Left renal pelvis (tissue), 4 donors: Measurements from ENCODE around the gene PARVA. TPM values are rescaled to one million over a fixed set of nuclear protein-coding genes. Genes with fewer than 3 reads are reported as not detected.

Source experiments
- DNase-seq, 4 donors: peaks; one replicate each; pipeline ENCODE4 v3.0.0-alpha.2; 2013; ENCODE audit warnings: low read depth in 4 of 4, low spot score in 3 of 4
- polyA plus RNA-seq, 4 donors: library from polyadenylated mRNA; unstranded; fragments of 120-200 nt; gene quantifications; one replicate each; pipeline ENCODE4 v1.2.1, GENCODE V29; 2013; ENCODE audit not compliant: insufficient read length in 4 of 4

The PARVA gene
- polyA plus RNA-seq, 4 donors, result 110 to 170 (median 123) TPM

DNA sequence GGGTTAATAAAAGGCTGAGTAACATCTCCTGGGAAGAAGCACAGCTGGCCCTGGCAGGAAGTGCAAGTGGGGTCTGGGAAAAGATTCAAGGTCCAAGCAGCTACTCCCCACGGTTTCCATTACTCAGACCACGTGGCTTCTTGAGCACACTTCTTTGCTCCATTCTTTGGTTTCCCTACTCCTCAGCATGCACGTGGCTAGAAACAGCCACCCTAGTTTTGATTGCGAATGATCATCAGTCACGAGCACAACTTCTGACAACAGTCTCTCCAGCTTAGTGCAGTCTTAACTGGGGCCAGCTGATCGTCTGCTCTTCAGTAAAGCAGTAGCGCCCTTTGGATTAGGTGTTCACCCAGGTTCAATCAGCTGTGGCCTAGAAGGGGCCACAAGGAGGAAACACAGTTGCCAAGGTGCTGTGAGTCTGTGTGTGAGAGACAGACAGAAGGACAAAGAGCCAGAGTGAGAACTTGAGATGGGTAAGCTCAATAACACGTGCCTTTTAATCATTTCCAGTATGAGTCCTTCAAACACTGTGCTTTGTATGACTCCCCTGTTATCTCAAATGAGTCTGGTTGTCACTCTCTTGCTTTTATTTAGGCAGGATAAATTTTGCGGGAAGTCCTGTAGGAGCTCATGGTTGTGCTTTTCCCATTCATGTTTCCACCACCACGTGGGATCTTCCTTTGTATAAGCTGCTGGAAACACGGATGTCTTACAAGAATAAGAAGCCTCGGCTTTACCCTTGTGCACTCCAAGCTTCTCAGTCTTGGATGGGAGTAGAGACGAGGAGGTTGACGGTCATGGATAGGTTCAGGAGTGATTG lies 901 bp upstream of the PARVA start:
- no peak for DNase-seq

DNA sequence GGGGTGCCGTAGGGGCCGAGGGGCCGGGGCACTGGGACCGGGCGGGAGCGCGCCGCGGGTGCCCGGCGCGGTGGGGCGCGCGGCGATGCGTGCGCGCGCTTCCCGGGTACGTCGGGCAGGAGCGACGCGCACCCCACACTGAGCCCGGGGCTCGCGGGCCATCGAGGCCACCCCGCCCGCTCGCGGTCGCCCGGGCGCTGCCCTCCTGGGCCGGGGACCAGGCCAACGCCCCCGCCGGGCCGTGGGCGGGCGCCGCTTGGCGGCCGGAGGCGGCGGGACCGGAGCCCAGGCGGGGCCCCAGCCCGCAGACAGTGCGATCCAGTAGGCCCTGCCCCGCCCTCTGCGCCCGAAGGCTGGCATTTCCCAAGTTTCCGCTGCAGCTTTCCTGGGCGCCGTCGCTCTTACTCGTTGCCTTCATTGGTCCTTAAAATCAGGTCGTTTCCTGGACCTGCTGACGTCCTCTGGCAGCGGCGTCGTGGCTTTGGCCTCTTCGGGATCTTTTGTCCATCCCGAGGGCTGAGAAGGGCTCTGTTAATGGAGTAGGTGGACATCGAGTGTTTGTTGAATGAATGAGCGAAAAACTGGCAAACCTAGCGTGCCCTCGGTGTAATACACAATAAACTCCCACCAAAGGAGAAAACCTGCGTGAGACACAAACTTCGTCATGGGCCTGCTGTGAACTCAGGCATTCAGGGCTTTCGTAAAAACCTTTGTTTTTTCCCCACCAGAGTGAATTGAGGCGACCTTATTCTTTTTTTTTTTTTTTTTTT lies 638 bp downstream of the PARVA start:
- DNase-seq, result peak in 3 of 4 donors; percentile 44 to 58 (median 52)

DNA sequence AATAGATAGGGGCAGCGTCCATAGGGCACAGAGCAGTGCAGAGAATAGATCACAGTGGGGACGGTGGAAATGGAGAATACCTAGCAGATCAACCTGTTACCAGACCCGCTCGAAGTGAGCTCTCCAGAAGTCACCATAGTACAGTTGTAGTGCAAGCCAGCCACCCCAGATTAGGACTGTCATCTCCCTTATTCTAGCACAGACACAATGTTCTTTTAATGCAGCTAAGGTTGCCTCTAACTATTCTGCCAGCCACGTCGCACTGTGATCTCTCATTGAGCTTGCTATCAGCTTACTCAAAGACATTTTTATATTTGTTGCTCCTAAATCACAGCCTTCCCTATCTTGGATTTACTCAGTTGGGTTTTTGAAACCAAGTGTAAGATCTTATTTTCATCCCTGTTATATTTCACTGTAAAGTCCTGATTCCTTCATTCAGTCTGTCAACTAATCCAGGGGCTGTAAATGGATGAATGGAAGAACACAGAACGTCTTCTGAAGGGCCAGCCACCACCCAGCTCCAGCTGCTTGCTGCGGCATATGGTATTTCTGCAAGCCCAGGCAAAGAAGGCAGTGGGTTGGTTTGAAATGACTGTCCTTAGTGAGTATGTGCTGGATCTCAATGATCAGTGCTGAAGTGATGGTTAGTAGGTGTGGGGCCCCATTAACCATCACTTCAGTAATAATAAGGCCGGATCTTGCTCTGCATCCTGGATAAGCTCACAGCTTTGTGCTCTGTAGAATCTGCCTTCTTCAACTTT lies 3.4 kb downstream of the PARVA start:
- no peak for DNase-seq

DNA sequence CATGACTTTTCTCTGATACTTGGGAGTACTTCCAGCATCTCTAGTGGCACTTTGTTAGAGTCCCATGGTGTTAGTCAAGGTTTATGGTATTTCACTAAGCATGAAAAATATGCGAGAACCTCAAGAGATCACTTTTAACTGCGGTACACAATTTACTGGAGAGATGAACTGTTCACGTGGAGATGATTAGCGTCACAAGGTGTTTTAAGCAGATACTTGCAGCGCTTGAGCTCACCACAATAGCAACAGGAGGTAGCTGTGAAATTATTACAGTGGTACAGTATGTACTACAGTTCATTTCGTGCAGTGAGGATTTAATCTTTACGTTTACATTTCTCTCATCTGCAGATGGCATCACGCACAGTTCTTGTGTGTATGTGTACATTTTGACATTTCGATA lies 4.5 kb downstream of the PARVA start:
- DNase-seq, result no peak

DNA sequence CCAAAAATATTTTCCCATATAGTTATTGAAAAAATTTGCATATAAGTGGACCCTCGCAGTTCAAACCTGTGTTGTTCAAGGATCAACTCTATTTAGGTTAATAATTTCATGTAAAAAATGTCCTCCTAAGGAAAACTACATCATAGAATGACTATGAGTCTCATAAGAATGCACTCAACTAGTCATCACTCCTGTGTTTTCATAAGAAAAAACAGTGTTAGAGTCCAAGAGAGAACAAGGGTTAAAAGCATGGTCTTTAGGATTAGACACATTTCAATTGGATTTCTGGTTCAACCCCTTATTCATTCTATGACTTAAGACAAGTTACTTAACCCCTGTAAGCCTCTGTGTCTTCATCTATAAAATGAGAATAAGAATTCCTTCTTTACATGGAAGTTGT lies 5.1 kb downstream of the PARVA start:
- DNase-seq, result no peak

DNA sequence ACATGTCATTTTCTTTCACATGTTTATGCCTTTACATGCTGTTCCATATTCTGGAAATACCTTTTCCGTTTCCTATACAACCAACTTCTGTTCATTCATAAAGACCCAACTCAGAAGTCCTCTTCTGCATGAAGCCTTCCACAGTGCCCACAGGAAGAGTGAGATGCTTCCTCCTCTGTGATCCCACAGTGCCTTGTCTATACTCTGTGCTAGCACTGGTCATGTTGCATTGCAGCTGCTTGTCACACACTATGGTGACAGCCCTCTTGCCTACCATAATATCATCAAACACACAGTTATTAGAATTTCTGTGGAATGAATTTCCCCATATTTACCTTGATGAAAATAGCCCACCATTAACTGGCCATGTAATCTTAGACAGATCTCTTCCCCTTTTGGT lies 8.9 kb downstream of the PARVA start:
- no peak for DNase-seq

DNA sequence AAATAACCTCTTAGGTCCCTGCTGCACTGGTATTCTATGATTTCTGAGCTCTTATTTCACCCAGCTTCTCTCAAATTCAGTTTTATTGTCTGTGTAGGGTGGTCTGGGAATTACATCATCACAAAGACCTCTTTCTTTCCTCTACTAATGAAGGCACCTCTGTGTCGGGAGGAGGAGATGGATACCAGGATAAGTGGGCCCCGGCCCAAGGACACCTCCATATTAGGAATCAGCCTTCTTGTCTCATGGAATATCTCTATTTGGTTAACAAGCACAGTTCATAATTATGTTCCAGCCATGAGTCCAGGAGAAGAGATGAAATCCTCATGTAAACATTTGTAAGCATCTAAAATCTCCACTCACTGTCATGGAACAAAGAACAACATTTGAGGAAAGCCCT lies 9.4 kb downstream of the PARVA start:
- DNase-seq, result no peak

DNA sequence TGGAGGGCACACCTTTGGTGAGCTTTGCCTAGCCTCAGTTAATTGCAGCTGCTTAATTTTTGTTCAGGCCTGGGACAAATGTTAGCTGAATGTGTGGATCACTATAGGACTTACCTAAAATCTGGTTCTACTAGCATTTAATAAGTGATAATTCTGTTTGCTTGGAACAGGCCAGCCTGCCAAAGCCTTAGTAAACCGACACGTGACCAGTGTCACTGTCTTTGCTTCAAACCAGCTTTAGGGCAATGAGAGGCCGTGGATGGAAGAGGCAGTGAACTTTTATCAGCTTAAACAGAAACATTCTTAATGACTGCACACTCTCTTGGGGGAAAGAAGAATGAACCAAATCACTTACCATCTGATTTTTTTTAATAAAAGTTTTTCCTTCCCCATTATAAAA lies 10.8 kb downstream of the PARVA start:
- no peak for DNase-seq

DNA sequence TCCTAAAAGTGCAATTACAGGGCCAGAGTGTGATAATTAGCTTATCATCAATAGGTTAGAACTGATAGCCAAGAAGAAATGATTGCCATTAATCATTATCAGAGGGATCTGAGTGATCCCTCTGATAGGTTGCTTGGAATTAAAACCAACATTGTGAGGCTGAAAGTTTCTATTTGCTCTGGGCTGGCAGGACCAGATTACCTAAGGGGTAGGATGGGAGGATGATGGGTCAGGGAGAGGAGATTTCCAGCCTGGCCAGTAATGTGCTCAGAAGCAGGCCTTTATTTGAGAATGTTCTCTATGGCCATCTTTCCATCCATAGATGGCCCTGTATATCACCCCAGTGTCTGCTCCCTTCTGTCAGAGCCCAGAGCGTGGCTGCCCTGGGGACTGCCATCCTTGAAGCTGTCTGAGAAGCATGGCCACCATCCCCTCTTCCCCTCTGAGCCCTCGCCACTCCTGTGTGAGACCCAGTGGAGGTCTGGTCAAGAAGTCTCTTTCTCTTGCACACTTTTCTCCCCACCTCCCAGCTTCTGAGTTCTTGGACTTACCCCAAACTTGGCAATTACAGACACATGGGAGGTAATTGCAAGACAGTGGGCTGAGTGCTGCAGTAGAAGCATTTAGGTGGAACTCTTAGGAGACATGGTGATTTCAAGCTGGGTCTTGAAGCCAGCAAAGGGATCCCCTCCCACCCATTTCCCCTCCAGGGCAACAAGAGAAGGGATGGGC lies 11.7 kb downstream of the PARVA start:
- no peak for DNase-seq

DNA sequence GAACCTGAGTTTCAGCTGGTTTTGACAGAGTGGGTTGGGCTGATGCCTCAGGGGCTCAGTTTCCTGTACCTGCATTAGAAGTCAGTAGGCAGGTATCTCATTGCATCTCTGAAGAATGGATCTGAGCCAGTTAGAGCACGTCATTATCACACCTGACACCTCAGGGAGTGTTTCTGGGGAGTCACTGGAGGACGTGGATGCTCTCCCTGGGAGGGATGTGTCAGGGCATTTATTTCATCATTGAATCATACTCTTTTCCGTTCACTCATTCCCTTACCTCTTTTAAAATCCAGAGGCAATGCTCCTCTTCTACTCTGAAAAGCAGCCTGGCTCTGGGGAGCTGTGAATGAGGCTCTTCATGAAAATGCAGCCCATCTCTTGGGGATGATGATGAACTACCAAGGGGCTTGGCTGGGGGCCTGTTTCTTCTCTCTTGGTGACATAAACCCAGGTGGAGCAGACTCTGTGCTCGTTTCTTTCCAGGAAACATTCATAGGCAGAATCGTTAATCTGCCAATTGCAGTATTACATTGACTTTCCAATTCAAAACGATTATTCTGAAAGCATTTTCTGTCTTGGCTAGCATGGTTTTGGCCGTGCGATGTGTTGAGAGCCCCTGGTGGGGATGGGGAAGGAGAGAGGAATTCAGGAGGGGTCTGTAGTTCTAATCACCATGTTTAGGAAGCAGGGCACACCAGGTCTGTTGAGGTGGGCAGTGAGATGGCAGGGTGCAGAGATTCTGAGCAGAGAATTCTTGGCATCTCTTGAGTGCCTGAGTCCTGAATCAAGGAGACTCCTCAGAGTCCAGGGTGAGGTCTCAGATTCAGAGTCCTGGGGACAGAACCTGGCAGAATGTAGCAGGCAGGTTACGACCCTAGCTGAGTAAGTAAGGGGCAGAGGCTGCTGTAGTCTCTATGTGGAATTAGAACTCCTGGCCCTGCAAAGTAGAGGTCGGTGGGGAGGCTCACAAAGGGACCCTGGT lies 12.6 kb downstream of the PARVA start:
- DNase-seq, result no peak

DNA sequence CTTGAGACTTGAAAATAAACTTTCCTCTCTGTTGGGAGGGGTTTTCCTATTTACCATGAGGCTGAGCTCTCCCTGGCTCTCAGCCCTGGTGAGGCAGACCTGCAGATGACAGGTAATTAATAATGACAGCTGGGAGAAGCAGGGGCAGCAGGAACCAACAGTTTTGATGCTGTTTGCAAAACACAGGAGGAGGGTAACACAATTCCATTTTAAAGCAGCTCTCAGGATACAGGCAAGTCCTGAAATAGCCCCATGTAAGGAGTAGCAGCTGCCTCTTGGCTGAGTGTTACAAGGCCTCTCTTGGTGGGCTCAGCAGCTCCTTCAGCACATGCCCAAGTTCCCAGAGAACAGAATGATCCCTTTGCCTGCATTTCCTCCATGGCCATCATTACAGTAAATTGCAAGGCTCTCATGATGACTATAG lies 13.3 kb downstream of the PARVA start:
- DNase-seq, result no peak

DNA sequence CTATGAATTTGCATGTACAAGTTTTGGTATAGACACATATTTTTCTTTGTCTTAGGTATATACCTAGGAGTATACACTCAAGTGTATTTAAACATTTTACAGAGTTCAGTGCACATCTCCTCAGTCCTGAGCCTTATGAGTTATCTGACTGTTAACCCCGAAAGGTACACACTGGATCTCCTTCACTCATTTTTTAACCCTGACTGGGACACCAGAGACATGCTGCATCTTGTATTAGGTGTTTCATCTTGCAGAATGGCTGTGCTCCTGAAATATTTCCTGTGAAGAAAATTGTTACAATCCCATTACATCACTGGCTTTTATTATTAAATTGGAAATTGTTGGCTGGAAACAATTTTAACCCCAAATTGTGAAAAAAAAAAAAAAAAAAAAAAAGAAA lies 15.3 kb downstream of the PARVA start:
- DNase-seq, result no peak

DNA sequence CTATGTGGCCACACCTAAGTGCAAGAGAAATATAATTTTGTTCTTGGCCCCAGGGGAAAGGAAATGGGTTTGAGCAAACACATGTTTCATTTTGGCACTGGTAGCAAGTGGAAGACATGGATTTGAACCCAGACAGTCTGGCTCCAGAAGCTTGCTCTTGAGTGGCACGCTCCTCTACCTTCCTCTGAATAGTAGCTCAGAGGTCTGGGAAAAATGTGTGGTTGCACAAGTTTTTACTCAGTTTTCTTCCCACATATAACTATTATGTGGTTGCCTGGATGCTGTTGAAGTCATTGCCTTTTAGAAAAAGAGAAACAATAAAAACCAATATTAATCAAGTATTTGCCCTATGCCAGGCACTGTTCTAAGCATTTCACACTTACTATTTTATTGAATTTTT lies 16.3 kb downstream of the PARVA start:
- no peak for DNase-seq

DNA sequence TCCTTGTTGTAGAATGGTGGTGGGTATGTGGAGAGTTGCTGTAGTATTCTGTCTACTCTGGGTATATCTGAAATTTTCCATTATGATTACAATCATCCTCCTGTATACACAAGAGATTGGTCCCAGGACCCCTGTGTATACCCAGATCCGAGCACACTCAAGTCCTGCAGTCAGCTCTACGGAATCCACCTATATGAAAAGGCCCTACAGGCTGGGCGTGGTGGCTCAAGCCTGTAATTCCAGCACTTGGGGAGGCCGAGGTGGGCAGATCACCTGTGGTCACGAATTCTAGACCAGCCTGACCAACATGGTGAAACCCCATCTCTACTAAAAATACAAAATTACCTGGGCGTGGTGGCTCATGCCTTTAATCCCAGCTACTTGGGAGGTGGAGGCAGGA lies 17.2 kb downstream of the PARVA start:
- DNase-seq, result no peak

DNA sequence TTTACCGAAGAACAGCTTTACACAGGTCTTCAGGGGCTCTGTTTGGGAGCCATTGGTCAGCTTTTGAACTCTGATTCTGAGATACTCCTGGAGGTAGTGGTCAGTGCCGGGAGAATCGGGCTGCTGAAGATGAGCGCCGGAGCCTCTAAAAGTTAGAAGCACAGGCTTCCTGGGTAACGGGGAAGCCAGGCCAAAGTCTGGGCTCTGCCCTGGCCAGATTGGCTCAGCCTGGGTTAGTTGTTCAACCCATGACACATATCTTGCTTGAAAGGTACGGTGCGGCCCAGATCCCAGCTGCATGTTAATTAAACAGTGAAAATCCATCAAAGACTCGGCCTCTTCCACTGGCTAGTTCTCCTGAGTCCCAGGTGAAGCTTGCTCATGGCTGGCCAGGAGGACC lies 18.0 kb downstream of the PARVA start:
- no peak for DNase-seq

DNA sequence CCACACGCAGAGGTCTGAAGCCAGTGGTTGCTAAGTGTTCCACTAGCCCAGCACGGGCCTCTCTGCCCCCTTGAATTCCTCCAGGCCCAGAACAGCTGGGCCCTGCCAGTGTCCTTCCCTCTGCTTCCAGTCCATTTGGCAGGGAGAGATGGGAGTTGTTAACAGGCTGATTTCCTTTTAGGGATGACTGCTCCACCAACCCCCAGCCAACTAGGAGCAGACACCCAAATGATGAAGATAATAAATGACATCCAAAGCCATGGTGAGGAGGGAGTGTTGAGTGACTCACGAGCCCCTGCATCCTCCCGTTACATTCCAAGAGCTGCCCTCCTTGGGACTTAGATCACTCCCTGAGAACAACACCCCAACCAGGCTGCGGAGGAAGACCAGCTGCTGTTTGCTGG lies 20.6 kb downstream of the PARVA start:
- peak; percentile 44 to 70 (median 60) for DNase-seq

DNA sequence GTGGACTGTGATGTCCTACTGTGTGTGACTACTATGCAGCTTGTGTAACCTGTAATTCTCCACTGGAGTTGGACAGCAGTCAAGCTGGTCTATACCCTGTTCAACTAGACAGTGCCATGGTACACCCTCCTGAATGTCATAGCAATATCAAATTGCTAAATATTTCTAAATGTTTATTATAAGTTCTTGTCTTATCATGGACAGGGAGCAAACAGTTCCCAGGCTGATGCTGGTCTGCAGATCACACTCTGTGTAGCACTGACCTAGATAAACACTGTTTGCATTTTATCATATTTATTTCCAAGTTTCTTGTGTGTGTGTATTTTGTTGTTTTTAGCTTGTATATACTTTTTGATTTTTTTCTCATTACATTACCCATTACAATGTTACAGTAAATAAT lies 22.0 kb downstream of the PARVA start:
- no peak for DNase-seq

DNA sequence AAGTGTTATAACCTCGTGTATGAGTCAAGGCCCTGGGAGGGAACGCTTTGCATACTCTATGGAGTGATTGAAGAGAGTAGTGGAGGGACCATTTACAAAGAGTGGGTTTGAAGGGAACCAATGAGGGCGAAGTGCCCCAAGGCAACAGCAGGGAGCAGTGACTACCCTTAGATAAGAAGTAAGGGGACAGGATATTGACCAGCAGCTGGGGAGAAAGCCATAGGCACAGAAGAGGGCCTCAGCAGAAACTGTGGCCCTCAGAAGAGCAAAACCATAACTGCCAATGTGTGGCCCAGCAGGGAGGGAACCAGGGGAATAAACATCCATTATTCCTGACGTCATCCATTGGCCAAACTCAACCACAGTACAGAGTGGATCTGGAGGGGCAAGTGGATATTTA lies 24.7 kb downstream of the PARVA start:
- DNase-seq, result no peak

DNA sequence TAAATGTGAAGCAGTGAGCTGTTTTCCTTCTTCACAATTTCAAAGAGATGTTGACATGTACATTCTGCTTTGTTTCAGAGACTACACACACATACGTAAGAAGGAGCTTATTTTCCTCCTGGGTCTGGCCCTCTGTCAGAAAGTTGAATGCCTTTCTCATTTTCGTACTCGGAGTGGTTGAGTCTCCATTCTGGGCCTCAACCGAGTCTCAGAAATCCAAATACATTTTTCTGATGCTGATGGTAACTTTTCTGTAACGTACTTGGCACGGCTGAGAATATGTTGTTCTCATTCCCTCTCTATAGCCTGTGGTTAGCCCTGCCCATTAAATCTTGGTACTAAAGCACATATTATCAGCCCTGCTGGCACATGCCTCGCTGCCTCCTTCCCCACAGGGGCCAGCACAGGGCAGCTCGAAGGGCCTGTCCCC lies 25.3 kb downstream of the PARVA start:
- DNase-seq, result no peak
